HEK293 (cell line): ENCODE data around the gene SORT1.

ENCODE experiments used
- CTCF ChIA-PET: fragments of 350-600 bp; formaldehyde crosslinking; extraction: SDS; loops from one replicate; lab custom pipeline; 2021; ENCODE audit warnings: antibody characterized with exemption; lab: Yijun Ruan, JAX
- POLR2A ChIA-PET: fragments of 300-600 bp; formaldehyde crosslinking; extraction: SDS; loops from one replicate; lab custom pipeline; 2020; ENCODE audit warnings: antibody characterized with exemption, inconsistent platforms; lab: Yijun Ruan, JAX
- H3K27ac ChIP-seq: fragments of 200-500 bp; sonication (Bioruptor generic); 2 replicates; pipeline ENCODE4 v1.5.1; 2014; ENCODE audit warnings: low read depth, low read length, control low read depth, inconsistent platforms; ENCODE audit errors: extremely low read depth
- H3K36me3 ChIP-seq, 2 experiments: fragments of 200-500 bp in 1 of 2; sonication (Bioruptor generic) in 1 of 2; 1 replicate in 1 of 2; 2 replicates in 1 of 2; pipeline ENCODE4 v1.5.1; 2014 to 2017; ENCODE audit warnings: inconsistent platforms in 2 of 2, low read length in 2 of 2; ENCODE audit not compliant: control insufficient read depth in 2 of 2, insufficient read depth in 1 of 2
- H3K4me1 ChIP-seq: fragments of 200-500 bp; sonication (Bioruptor generic); 2 replicates; pipeline ENCODE4 v1.5.1; 2014; ENCODE audit warnings: mild to moderate bottlenecking, low read length, inconsistent platforms; ENCODE audit not compliant: control insufficient read depth, insufficient read depth
- H3K4me3 ChIP-seq: 2 replicates; pipeline ENCODE4 v1.5.1; 2011; ENCODE audit warnings: low read depth, mild to moderate bottlenecking, control low read depth, low read length, moderate library complexity
- H3K9me3 ChIP-seq: fragments of 200-500 bp; sonication (Bioruptor generic); 2 replicates; pipeline ENCODE4 v1.5.1; 2014; ENCODE audit warnings: low read depth, low read length, inconsistent platforms; ENCODE audit not compliant: control insufficient read depth, insufficient read depth
- HIC1 ChIP-seq: fragments of 450-650 bp; formaldehyde crosslinking; IDR thresholded peaks from 2 replicates; pipeline ENCODE4 v1.5.1; 2016; ENCODE audit warnings: missing biosample characterization, missing genetic modification characterization
- INSM2 ChIP-seq: fragments of 450-650 bp; formaldehyde crosslinking; IDR thresholded peaks from 2 replicates; pipeline ENCODE4 v1.5.1; 2016; ENCODE audit warnings: missing biosample characterization, missing genetic modification characterization
- KLF16 ChIP-seq: fragments of 450-650 bp; formaldehyde crosslinking; IDR thresholded peaks from 2 replicates; pipeline ENCODE4 v1.5.1; 2017; ENCODE audit warnings: missing biosample characterization, missing genetic modification characterization
- MEIS1 ChIP-seq: sonication (generic); formaldehyde crosslinking; IDR thresholded peaks from 2 replicates; pipeline ENCODE4 v1.8.1; 2022; ENCODE audit warnings: missing genetic modification reagents, mild to moderate bottlenecking, borderline replicate concordance
- PRDM2 ChIP-seq: fragments of 450-650 bp; formaldehyde crosslinking; IDR thresholded peaks from 2 replicates; pipeline ENCODE4 v1.5.1; 2016; ENCODE audit warnings: missing biosample characterization, missing genetic modification characterization, borderline replicate concordance
- SCRT1 ChIP-seq: fragments of 450-650 bp; formaldehyde crosslinking; IDR thresholded peaks from 2 replicates; pipeline ENCODE4 v1.5.1; 2016; ENCODE audit warnings: missing biosample characterization, missing genetic modification characterization, borderline replicate concordance
- SP3 ChIP-seq: fragments of 450-650 bp; formaldehyde crosslinking; IDR thresholded peaks from 2 replicates; pipeline ENCODE4 v1.5.1; 2016; ENCODE audit warnings: missing biosample characterization, missing genetic modification characterization
- ZBTB7A ChIP-seq: fragments of 450-650 bp; formaldehyde crosslinking; IDR thresholded peaks from 2 replicates; pipeline ENCODE4 v1.5.1; 2016; ENCODE audit warnings: low read depth, missing biosample characterization, missing genetic modification characterization
- ZNF16 ChIP-seq: fragments of 450-650 bp; formaldehyde crosslinking; IDR thresholded peaks from 2 replicates; pipeline ENCODE4 v1.5.1; 2016; ENCODE audit warnings: low read depth, missing biosample characterization, missing genetic modification characterization
- ZNF18 ChIP-seq: fragments of 450-650 bp; formaldehyde crosslinking; IDR thresholded peaks from 2 replicates; pipeline ENCODE4 v1.5.1; 2016; ENCODE audit warnings: missing biosample characterization, missing genetic modification characterization
- ZNF354C ChIP-seq: fragments of 450-650 bp; formaldehyde crosslinking; IDR thresholded peaks from 2 replicates; pipeline ENCODE4 v1.5.1; 2016; ENCODE audit warnings: missing biosample characterization, missing genetic modification characterization, low read depth, borderline replicate concordance
- ZNF48 ChIP-seq: fragments of 450-650 bp; formaldehyde crosslinking; IDR thresholded peaks from 2 replicates; pipeline ENCODE4 v1.5.1; 2016; ENCODE audit warnings: missing biosample characterization, missing genetic modification characterization
- ZNF514 ChIP-seq: fragments of 450-650 bp; formaldehyde crosslinking; IDR thresholded peaks from 2 replicates; pipeline ENCODE4 v1.5.1; 2016; ENCODE audit warnings: missing biosample characterization, missing genetic modification characterization
- ZNF558 ChIP-seq: fragments of 450-650 bp; formaldehyde crosslinking; IDR thresholded peaks from 2 replicates; pipeline ENCODE4 v1.5.1; 2016; ENCODE audit warnings: missing biosample characterization, missing genetic modification characterization
- ZNF561 ChIP-seq: fragments of 450-650 bp; IDR thresholded peaks from 2 replicates; pipeline ENCODE4 v1.5.1; 2018; ENCODE audit warnings: missing biosample characterization, missing genetic modification characterization, borderline replicate concordance
- TF ChIP-seq, protein P1 (sequence below): fragments of 450-650 bp; formaldehyde crosslinking; IDR thresholded peaks from 2 replicates; pipeline ENCODE4 v1.5.1; 2016; ENCODE audit warnings: missing biosample characterization, missing genetic modification characterization
- TF ChIP-seq, protein P2 (sequence below): fragments of 450-650 bp; formaldehyde crosslinking; IDR thresholded peaks from 2 replicates; pipeline ENCODE4 v1.5.1; 2017; ENCODE audit warnings: missing biosample characterization, missing genetic modification characterization

Gene SORT1

DNA sequence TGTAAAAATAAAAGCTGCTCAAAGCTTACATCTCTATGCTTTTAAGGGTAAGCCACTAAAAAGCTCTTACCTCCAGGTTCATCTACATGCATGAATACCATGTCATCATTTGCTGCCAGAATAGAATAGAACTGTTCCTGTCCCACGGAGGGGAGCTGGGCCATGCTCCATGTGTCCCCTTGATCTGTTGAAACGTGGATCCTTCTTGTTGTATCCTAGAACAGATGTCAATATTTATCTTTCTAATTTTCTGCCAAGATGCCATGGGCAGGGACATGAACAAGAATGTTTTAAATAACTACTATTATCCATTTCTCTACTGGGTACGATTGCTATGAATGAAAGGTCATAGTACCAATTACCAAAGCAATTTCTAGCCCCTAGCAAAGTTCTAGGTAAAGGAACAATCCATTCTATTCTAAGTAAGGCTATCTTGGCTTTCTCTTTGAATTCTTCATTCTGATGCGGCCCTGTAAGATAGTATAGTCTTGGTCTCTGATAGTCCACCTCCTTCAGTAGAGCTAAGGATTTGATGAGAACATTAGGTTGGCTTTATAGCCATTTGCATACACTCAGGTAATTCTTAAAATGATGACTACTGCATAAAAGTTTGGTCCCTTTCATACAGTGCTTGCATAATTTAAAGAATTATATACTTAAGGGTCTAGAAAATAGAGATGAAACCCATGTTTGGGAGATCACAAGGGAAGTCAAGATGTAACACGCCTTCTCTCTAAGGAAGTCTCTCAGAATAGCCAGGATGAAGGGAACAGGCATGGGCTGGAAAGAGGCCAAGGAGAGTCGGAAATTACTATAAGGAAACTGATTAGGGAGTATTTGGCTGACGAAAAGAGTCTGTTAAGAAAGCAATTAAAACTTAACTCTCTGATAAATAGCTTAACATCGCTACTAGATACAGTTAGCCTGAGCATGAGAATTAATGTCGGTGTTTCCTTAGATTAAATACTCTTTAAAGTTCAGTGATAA lies 55.5 kb downstream of the SORT1 start:
- Histone ChIP-seq H3K36me3 (peaks cover 46 to 93% of the 10 kb centered on the region in 2 experiments), H3K27ac (no peak overlapping the region), H3K9me3 (no peaks in the 10 kb centered on the region), H3K4me1 (no peaks in the 10 kb centered on the region), H3K4me3 (no peak overlapping the region)
- CTCF ChIA-PET = interaction anchor here (1.2 kb wide), 1 partner anchor 65 kb away, joined by 4 read pairs; no protein-coding TSS in a partner anchor
- POLR2A ChIA-PET = no interaction called here
- TF ChIP-seq PRDM2 (tag by site-specific recombination) (no peak), ZNF561 (tag by site-specific recombination) (no peak), ZNF558 (no peak), ZBTB7A (tag by site-specific recombination) (no peak), ZNF18 (tag by site-specific recombination) (no peak), ZNF354C (tag by site-specific recombination) (no peak), INSM2 (tag by site-specific recombination) (no peak), ZNF514 (tag by site-specific recombination) (no peak), SCRT1 (tag by site-specific recombination) (no peak), ZNF48 (tag by site-specific recombination) (no peak), MEIS1 (CRISPR knock-in tag) (no peak), ZNF16 (tag by site-specific recombination) (no peak), HIC1 (no peak), KLF16 (tag by site-specific recombination) (no peak), SP3 (tag by site-specific recombination) (no peak)
- TF ChIP-seq, protein P1, sequence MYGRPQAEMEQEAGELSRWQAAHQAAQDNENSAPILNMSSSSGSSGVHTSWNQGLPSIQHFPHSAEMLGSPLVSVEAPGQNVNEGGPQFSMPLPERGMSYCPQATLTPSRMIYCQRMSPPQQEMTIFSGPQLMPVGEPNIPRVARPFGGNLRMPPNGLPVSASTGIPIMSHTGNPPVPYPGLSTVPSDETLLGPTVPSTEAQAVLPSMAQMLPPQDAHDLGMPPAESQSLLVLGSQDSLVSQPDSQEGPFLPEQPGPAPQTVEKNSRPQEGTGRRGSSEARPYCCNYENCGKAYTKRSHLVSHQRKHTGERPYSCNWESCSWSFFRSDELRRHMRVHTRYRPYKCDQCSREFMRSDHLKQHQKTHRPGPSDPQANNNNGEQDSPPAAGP = no peak
- TF ChIP-seq, protein P2, sequence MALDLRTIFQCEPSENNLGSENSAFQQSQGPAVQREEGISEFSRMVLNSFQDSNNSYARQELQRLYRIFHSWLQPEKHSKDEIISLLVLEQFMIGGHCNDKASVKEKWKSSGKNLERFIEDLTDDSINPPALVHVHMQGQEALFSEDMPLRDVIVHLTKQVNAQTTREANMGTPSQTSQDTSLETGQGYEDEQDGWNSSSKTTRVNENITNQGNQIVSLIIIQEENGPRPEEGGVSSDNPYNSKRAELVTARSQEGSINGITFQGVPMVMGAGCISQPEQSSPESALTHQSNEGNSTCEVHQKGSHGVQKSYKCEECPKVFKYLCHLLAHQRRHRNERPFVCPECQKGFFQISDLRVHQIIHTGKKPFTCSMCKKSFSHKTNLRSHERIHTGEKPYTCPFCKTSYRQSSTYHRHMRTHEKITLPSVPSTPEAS (tag by site-specific recombination) = no peak
